Tibial nerve (tissue), 3 donors: Measurements from ENCODE around the gene OR8A1.

Experiments
- CTCF ChIP-seq, 5 experiments: fragments of 200-600 bp in 3 of 5; fragments of 450-650 bp in 2 of 5; sonication (generic) in 3 of 5; IDR thresholded peaks; one replicate each; pipeline ENCODE4 v1.5.1; 2016 to 2019; ENCODE audit warnings: antibody characterized with exemption in 5 of 5, mild to moderate bottlenecking in 3 of 5, moderate library complexity in 2 of 5
- POLR2A ChIP-seq, 2 donors: fragments of 450-650 bp; IDR thresholded peaks; one replicate each; pipeline ENCODE4 v1.6.1; 2017; ENCODE audit warnings: antibody characterized with exemption in 2 of 2, mild to moderate bottlenecking in 2 of 2, moderate library complexity in 2 of 2

- TF ChIP-seq CTCF (IDR thresholded peaks at IDR 0.05), result no peak
- no peak for TF ChIP-seq POLR2A (IDR thresholded peaks at IDR 0.05)
Observed at GRCh38 chr11:124612045-124612444, 42.2 kb downstream of the OR8A1 start.
